ENCODE measurements around the gene RSU1. TPM values are rescaled to one million over a fixed set of nuclear protein-coding genes. Genes with fewer than 3 reads are reported as not detected.

Gene RSU1
- total RNA-seq, 1 experiment from 2014 or later = 44.5 TPM

GRCh38 chr10:16716051-16716450 is 101.2 kb downstream of the RSU1 start:
- intact Hi-C loops (cut with micrococcal nuclease; ENCODE audit: unreplicated experiment) = no loop called here
- BruUV-seq (replicated peaks) = no TSS peak
- no peak overlapping the region for H2AFZ ChIP-seq

GRCh38 chr10:16713290-16713689 is 103.9 kb downstream of the RSU1 start:
- no peaks in the 10 kb centered on the region; the same call in 1 of the 2 replicates for H3K9me3 ChIP-seq (ENCODE audit: insufficient read depth, low read depth)
- no peaks in the 10 kb centered on the region; the same call in 1 of the 2 replicates for H3K36me3 ChIP-seq (ENCODE audit: low read depth)
- TF ChIP-seq EZH2 (IDR thresholded peaks at IDR 0.05; ENCODE audit: low read depth) (no peak), CTCF (conservative IDR thresholded peaks at IDR 0.05) (no peak)
- H3K4me3 ChIP-seq = no peak overlapping the region
- CTCF ChIA-PET = no interaction called here
- intact Hi-C loops (cut with micrococcal nuclease; ENCODE audit: unreplicated experiment) = no loop called here
- H3K4me1 ChIP-seq (replicated peaks; ENCODE audit: insufficient read depth) = no peaks in the 10 kb centered on the region
- no peaks in the 10 kb centered on the region for H3F3A ChIP-seq (ENCODE audit: insufficient read depth, low read depth)
- no peaks in the 10 kb centered on the region for H3K79me2 ChIP-seq (ENCODE audit: low read depth)
- H3K9me2 ChIP-seq (ENCODE audit: insufficient read depth) = no peaks in the 10 kb centered on the region
- no peaks in the 10 kb centered on the region for H3K27me3 ChIP-seq (ENCODE audit: insufficient read depth, low read depth)
- no peak overlapping the region for H3K4me2 ChIP-seq
- no peak for DNase-seq
- POLR2A ChIA-PET (ENCODE audit: unreplicated experiment) = no interaction called here
- H4K20me1 ChIP-seq (ENCODE audit: insufficient read depth) = no peaks in the 10 kb centered on the region
- H2AFZ ChIP-seq = no peak overlapping the region
- no TSS peak for BruUV-seq (replicated peaks)
- no peak overlapping the region for H3K27ac ChIP-seq

More at GRCh38 chr10:16716051-16716450, 101.2 kb downstream of the RSU1 start:
- Histone ChIP-seq H3K4me2 (no peak overlapping the region), H3K27me3 (ENCODE audit: insufficient read depth, low read depth) (no peaks in the 10 kb centered on the region), H3K4me3 (no peak overlapping the region), H4K20me1 (ENCODE audit: insufficient read depth) (no peaks in the 10 kb centered on the region), H3K36me3 (ENCODE audit: low read depth) (no peaks in the 10 kb centered on the region; the same call in 1 of the 2 replicates), H3K9me3 (ENCODE audit: insufficient read depth, low read depth) (no peaks in the 10 kb centered on the region; the same call in 1 of the 2 replicates), H3K27ac (no peak overlapping the region), H3F3A (ENCODE audit: insufficient read depth, low read depth) (no peaks in the 10 kb centered on the region), H3K9me2 (ENCODE audit: insufficient read depth) (no peaks in the 10 kb centered on the region), H3K79me2 (ENCODE audit: low read depth) (no peaks in the 10 kb centered on the region), H3K4me1 (replicated peaks; ENCODE audit: insufficient read depth) (no peaks in the 10 kb centered on the region)
- DNase-seq = no peak
- no peak for TF ChIP-seq CTCF (conservative IDR thresholded peaks at IDR 0.05)
- no peak for TF ChIP-seq EZH2 (IDR thresholded peaks at IDR 0.05; ENCODE audit: low read depth)
- ChIA-PET POLR2A (ENCODE audit: unreplicated experiment) (no interaction called here), CTCF (no interaction called here)

GRCh38 chr10:16712883-16713282 is 104.3 kb downstream of the RSU1 start:
- Histone ChIP-seq H3K79me2 (ENCODE audit: low read depth) (no peaks in the 10 kb centered on the region), H3K27ac (no peak overlapping the region), H2AFZ (no peak overlapping the region), H3K4me1 (replicated peaks; ENCODE audit: insufficient read depth) (no peaks in the 10 kb centered on the region), H3K27me3 (ENCODE audit: insufficient read depth, low read depth) (no peaks in the 10 kb centered on the region), H3K9me3 (ENCODE audit: insufficient read depth, low read depth) (no peaks in the 10 kb centered on the region; the same call in 1 of the 2 replicates), H4K20me1 (ENCODE audit: insufficient read depth) (no peaks in the 10 kb centered on the region), H3K4me2 (no peak overlapping the region), H3K9me2 (ENCODE audit: insufficient read depth) (no peaks in the 10 kb centered on the region), H3K4me3 (no peak overlapping the region), H3F3A (ENCODE audit: insufficient read depth, low read depth) (no peaks in the 10 kb centered on the region), H3K36me3 (ENCODE audit: low read depth) (no peaks in the 10 kb centered on the region; the same call in 1 of the 2 replicates)
- ChIA-PET CTCF (no interaction called here), POLR2A (ENCODE audit: unreplicated experiment) (no interaction called here)
- BruUV-seq (replicated peaks) = no TSS peak
- intact Hi-C loops (cut with micrococcal nuclease; ENCODE audit: unreplicated experiment) = no loop called here
- no peak for TF ChIP-seq EZH2 (IDR thresholded peaks at IDR 0.05; ENCODE audit: low read depth)
- no peak for DNase-seq

GRCh38 chr10:16700331-16700730 is 116.9 kb downstream of the RSU1 start:
- Histone ChIP-seq H3K36me3 (ENCODE audit: low read depth) (no peaks in the 10 kb centered on the region), H3K79me2 (ENCODE audit: low read depth) (no peaks in the 10 kb centered on the region), H3K9me3 (ENCODE audit: insufficient read depth, low read depth) (no peaks in the 10 kb centered on the region), H3K4me3 (no peak overlapping the region), H3K27ac (no peak overlapping the region), H3K4me2 (no peak overlapping the region), H3K9me2 (ENCODE audit: insufficient read depth) (no peaks in the 10 kb centered on the region), H3K4me1 (replicated peaks; ENCODE audit: insufficient read depth) (no peaks in the 10 kb centered on the region), H4K20me1 (ENCODE audit: insufficient read depth) (no peaks in the 10 kb centered on the region), H3F3A (ENCODE audit: insufficient read depth, low read depth) (no peaks in the 10 kb centered on the region), H2AFZ (no peak overlapping the region), H3K27me3 (ENCODE audit: insufficient read depth, low read depth) (no peaks in the 10 kb centered on the region)
- DNase-seq = no peak
- no TSS peak for BruUV-seq (replicated peaks)
- POLR2A ChIA-PET (ENCODE audit: unreplicated experiment) = no interaction called here
- intact Hi-C loops (cut with micrococcal nuclease; ENCODE audit: unreplicated experiment) = no loop called here
- CTCF ChIA-PET = no interaction called here
- TF ChIP-seq EZH2 (IDR thresholded peaks at IDR 0.05; ENCODE audit: low read depth) (no peak), CTCF (conservative IDR thresholded peaks at IDR 0.05) (no peak)

Measured in PC-9 (cell line).